Astrocyte of the cerebellum (primary cell): ENCODE data around the gene HIP1.
A peak's percentile ranks its signal among the peaks of the same experiment; 100 is the strongest.
"Not testable (repeated sequence)": the region's sequence is repeated elsewhere in the genome, so short reads cannot be mapped to it uniquely, and the experiment has no call there.

Experiments
- DNase-seq: peaks from one replicate; pipeline ENCODE4 v3.0.0-alpha.2; 2011; ENCODE audit warnings: low read depth
- H3K4me3 ChIP-seq: 2 replicates; pipeline ENCODE4 v1.5.1; 2011; ENCODE audit warnings: mild to moderate bottlenecking, low read depth, low read length, moderate library complexity
- CTCF ChIP-seq: IDR thresholded peaks from 2 replicates; pipeline ENCODE4 v1.5.1; 2012; ENCODE audit warnings: low read length, low read depth, moderate library complexity, mild to moderate bottlenecking; ENCODE audit errors: missing control alignments
- in situ Hi-C: cut with HindIII; loops from 2 replicates; pipeline ENCODE4 v1.10.0; 2017; ENCODE audit warnings: low sequenced_read_pairs

HIP1 gene

GRCh38 chr7:75735581-75736350, 3.0 kb downstream of the HIP1 start:
- no peak for TF ChIP-seq CTCF
- H3K4me3 ChIP-seq: no peak overlapping the region
- in situ Hi-C loops: no loop called here
- no peak for DNase-seq

GRCh38 chr7:75734586-75735458, 3.9 kb downstream of the HIP1 start:
- no peak for TF ChIP-seq CTCF
- H3K4me3 ChIP-seq: no peak overlapping the region
- DNase-seq: no peak
- in situ Hi-C loops: no loop called here

GRCh38 chr7:75732764-75733630, 5.7 kb downstream of the HIP1 start:
- TF ChIP-seq CTCF: no peak
- no peak overlapping the region for H3K4me3 ChIP-seq
- peak; percentile 80 for DNase-seq
- in situ Hi-C loops: no loop called here

DNA sequence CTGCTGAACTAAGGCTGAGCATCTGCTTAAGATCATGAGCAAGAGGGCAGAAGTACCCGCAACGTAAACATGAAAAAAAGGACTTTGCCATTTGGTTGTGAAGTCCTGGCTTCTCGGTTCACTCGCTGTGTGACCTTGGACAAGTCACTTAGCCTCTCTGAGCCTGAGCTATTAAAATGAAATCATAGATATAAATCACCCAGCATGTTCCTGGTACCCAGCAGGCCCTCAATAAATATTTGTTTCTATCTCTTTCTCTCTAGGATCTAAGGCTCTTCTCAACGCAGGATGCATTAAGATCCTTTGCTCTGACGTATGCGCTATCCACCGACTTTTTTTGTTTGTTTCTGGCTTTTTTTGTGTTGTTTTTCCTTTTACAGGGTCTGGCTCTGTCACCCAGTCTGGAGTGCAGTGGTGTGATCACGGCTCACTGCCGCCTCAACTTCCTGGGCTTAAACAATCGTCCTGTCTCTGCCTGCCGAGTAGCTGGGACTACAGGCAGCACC, 6.7 kb downstream of the HIP1 start:
- no peak for TF ChIP-seq CTCF
- no peak overlapping the region for H3K4me3 ChIP-seq
- no peak for DNase-seq
- in situ Hi-C loops: no loop called here

- no peak overlapping the region for H3K4me3 ChIP-seq
- DNase-seq: no peak
- in situ Hi-C loops: no loop called here
- no peak for TF ChIP-seq CTCF
Observed at GRCh38 chr7:75729851-75730274, 8.9 kb downstream of the HIP1 start.

- no peak for TF ChIP-seq CTCF
- no peak overlapping the region for H3K4me3 ChIP-seq
- DNase-seq: no peak
- in situ Hi-C loops: no loop called here
Observed at GRCh38 chr7:75727881-75728593, 10.7 kb downstream of the HIP1 start.

GRCh38 chr7:75727351-75727750, 11.4 kb downstream of the HIP1 start:
- in situ Hi-C loops, DNase-seq, H3K4me3 ChIP-seq: not testable (repeated sequence)
